ENCODE measurements around the gene XRCC1. TPM values are rescaled to one million over a fixed set of nuclear protein-coding genes. Genes with fewer than 3 reads are reported as not detected.
A peak's percentile ranks its signal among the peaks of the same experiment; 100 is the strongest.

The XRCC1 gene
- total RNA-seq, 1 experiment from 2014 or later = 40.7 TPM

DNA sequence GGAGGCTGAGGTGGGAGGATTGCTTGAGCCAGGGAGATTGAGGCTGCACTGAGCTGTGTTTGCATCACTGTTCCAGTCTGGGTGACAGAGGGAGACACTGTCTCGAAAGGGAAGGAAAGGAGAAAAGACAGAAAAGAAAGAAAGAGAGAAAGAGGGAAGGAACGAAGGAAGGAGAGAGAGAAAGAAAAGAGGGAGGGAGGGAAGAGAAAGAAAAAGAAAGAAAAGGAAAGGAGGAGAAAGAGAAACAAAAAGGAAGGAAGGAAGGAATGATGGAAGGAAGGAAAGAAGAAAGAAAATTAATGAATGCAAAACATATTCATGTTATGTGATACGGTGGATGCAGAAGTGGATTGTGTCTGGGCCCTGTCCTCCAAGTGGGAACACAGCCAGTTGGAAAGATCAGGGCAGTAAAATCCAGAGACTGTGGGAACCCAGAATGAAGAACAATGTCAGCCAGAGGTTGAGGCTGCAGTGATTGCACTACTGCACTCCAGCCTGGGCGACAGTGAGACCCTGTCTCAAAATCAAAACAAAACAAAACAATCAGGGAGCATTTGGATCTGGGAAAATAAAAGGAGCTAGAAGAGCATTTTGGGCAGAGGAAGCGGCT is 77.0 kb downstream of the XRCC1 start:
- peaks cover 6% of the 10 kb centered on the region for H3K36me3 ChIP-seq (ENCODE audit: control insufficient read depth, insufficient read depth, low read length)
- H3K27me3 ChIP-seq (replicated peaks; ENCODE audit: control insufficient read depth, insufficient read depth, low read length) = no peaks in the 10 kb centered on the region
- Mint-ChIP-seq H3K4me1 (ENCODE audit: low read depth, unreplicated experiment) (peaks cover 31% of the 10 kb centered on the region), H3K27me3 (ENCODE audit: insufficient read depth, unreplicated experiment) (no peaks in the 10 kb centered on the region), H3K4me3 (ENCODE audit: unreplicated experiment) (no peak overlapping the region), H3K9me3 (ENCODE audit: unreplicated experiment) (no peaks in the 10 kb centered on the region), H3K27ac (ENCODE audit: unreplicated experiment) (peak overlapping the region; percentile 63), H3K36me3 (ENCODE audit: insufficient read depth, unreplicated experiment) (peaks cover 56% of the 10 kb centered on the region)
- CTCF ChIA-PET = no interaction called here
- intact Hi-C loops (cut with micrococcal nuclease; ENCODE audit: unreplicated experiment) = no loop called here
- POLR2A ChIA-PET = no interaction called here
- BruUV-seq (replicated peaks) = no TSS peak
- TF ChIP-seq, protein P1, sequence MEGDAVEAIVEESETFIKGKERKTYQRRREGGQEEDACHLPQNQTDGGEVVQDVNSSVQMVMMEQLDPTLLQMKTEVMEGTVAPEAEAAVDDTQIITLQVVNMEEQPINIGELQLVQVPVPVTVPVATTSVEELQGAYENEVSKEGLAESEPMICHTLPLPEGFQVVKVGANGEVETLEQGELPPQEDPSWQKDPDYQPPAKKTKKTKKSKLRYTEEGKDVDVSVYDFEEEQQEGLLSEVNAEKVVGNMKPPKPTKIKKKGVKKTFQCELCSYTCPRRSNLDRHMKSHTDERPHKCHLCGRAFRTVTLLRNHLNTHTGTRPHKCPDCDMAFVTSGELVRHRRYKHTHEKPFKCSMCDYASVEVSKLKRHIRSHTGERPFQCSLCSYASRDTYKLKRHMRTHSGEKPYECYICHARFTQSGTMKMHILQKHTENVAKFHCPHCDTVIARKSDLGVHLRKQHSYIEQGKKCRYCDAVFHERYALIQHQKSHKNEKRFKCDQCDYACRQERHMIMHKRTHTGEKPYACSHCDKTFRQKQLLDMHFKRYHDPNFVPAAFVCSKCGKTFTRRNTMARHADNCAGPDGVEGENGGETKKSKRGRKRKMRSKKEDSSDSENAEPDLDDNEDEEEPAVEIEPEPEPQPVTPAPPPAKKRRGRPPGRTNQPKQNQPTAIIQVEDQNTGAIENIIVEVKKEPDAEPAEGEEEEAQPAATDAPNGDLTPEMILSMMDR (IDR thresholded peaks at IDR 0.05; ENCODE audit: insufficient read depth in 1 of 2, low read depth in 1 of 2, low read length in 1 of 2, severe bottlenecking in 1 of 2, unreplicated experiment in 1 of 2) = no peak
- peaks cover 23% of the 10 kb centered on the region for H3K4me1 ChIP-seq
- H3K4me3 ChIP-seq (ENCODE audit: low read depth, low read length) = no peak overlapping the region
- no peaks in the 10 kb centered on the region for H3K9me3 ChIP-seq
- no peak for DNase-seq

DNA sequence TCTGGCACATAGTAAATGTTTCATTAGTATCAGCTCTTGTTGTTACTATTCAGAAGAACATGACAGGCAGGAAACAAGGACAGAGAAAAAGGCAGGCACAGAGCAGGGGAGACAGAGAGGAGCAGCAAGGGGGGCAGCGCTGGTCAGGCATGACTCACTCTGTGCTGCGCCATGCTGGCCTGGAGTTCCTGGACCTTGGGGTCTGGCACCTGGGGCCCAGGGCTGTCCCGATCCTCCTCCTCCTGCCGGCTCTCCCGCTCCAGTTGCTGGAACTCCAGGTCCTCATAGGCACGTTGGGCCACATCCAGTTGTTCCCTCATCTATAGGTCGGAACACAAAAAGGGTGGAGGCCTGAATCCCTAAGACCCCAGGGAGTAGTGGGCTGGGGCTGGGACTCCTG is 78.4 kb downstream of the XRCC1 start:
- CTCF ChIA-PET = no interaction called here

DNA sequence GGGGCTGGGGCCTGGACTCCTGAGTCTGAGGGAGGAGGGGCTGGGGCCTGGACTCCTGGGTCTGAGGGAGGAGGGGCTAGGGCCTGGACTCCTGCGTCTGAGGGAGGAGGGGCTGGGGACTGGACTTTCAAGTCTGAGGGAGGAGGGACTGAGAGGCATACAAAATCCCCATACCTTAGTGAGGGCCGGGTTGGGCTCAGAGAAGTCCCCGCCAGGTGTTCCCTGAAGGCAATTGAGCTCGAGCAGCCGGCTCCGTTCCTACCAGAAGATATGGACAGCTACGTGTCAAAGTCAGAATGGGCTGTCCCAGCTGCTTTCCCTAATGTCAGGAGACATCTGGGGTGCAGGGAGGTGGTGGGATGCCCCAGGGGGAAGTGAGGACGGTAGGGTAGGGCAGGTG is 80.2 kb downstream of the XRCC1 start:
- Histone ChIP-seq H3K4me3 (ENCODE audit: low read depth, low read length) (no peak overlapping the region), H3K36me3 (ENCODE audit: control insufficient read depth, insufficient read depth, low read length) (peaks cover 11% of the 10 kb centered on the region), H3K27me3 (replicated peaks; ENCODE audit: control insufficient read depth, insufficient read depth, low read length) (no peaks in the 10 kb centered on the region), H3K4me1 (peaks cover 16% of the 10 kb centered on the region), H3K9me3 (no peaks in the 10 kb centered on the region)
- Mint-ChIP-seq H3K27ac (ENCODE audit: unreplicated experiment) (no peak overlapping the region), H3K4me1 (ENCODE audit: low read depth, unreplicated experiment) (peaks cover 18% of the 10 kb centered on the region), H3K4me3 (ENCODE audit: unreplicated experiment) (no peak overlapping the region), H3K27me3 (ENCODE audit: insufficient read depth, unreplicated experiment) (no peaks in the 10 kb centered on the region), H3K36me3 (ENCODE audit: insufficient read depth, unreplicated experiment) (peaks cover 43% of the 10 kb centered on the region), H3K9me3 (ENCODE audit: unreplicated experiment) (no peaks in the 10 kb centered on the region)
- BruUV-seq (replicated peaks) = no TSS peak
- TF ChIP-seq, protein P1 (IDR thresholded peaks at IDR 0.05; ENCODE audit: insufficient read depth in 1 of 2, low read depth in 1 of 2, low read length in 1 of 2, severe bottlenecking in 1 of 2, unreplicated experiment in 1 of 2) = no peak
- POLR2A ChIA-PET = no interaction called here
- intact Hi-C loops (cut with micrococcal nuclease; ENCODE audit: unreplicated experiment) = no loop called here
- CTCF ChIA-PET = interaction anchor here (1.1 kb wide), 1 partner anchor 24 kb away, joined by 3 read pairs; no protein-coding TSS in a partner anchor
- peak in 1 of 2 experiments; percentile 17 for DNase-seq

More for the DNA sequence above, 78.4 kb downstream of the XRCC1 start:
- no peaks in the 10 kb centered on the region for H3K27me3 Mint-ChIP-seq (ENCODE audit: insufficient read depth, unreplicated experiment)
- H3K4me1 ChIP-seq = peaks cover 19% of the 10 kb centered on the region
- TF ChIP-seq, protein P1 (IDR thresholded peaks at IDR 0.05; ENCODE audit: insufficient read depth in 1 of 2, low read depth in 1 of 2, low read length in 1 of 2, severe bottlenecking in 1 of 2, unreplicated experiment in 1 of 2) = no peak
- H3K4me1 Mint-ChIP-seq (ENCODE audit: low read depth, unreplicated experiment) = peaks cover 18% of the 10 kb centered on the region
- no peak overlapping the region for H3K27ac Mint-ChIP-seq (ENCODE audit: unreplicated experiment)
- H3K9me3 ChIP-seq = no peaks in the 10 kb centered on the region
- H3K36me3 ChIP-seq (ENCODE audit: control insufficient read depth, insufficient read depth, low read length) = peaks cover 6% of the 10 kb centered on the region
- no peaks in the 10 kb centered on the region for H3K9me3 Mint-ChIP-seq (ENCODE audit: unreplicated experiment)
- intact Hi-C loops (cut with micrococcal nuclease; ENCODE audit: unreplicated experiment) = no loop called here
- POLR2A ChIA-PET = no interaction called here
- peaks cover 53% of the 10 kb centered on the region for H3K36me3 Mint-ChIP-seq (ENCODE audit: insufficient read depth, unreplicated experiment)
- H3K27me3 ChIP-seq (replicated peaks; ENCODE audit: control insufficient read depth, insufficient read depth, low read length) = no peaks in the 10 kb centered on the region
- BruUV-seq (replicated peaks) = no TSS peak
- H3K4me3 Mint-ChIP-seq (ENCODE audit: unreplicated experiment) = no peak overlapping the region
- DNase-seq = no peak
- no peak overlapping the region for H3K4me3 ChIP-seq (ENCODE audit: low read depth, low read length)

Other genes with a start within 250 kb of the XRCC1 start
- gene CD177, start 221.8 kb downstream of the XRCC1 start, total RNA-seq (2022) = 0.14 TPM in 1 of 2 replicates, not detected in the other
- not detected in 2 replicates for gene TEX101, start 160.6 kb downstream of the XRCC1 start, total RNA-seq (2022)
- gene LYPD3, start 109.9 kb downstream of the XRCC1 start, total RNA-seq (2022) = 1.3 and 2.2 TPM in 2 replicates
- gene PHLDB3, start 70.8 kb downstream of the XRCC1 start, total RNA-seq (2022) = 33.1 and 35.7 TPM in 2 replicates
- gene ETHE1, start 48.3 kb downstream of the XRCC1 start, total RNA-seq (2022) = 39.6 and 42.5 TPM in 2 replicates
- 1.00 and 1.2 TPM in 2 replicates for gene ZNF575, start 42.3 kb downstream of the XRCC1 start, total RNA-seq (2022)
- 0.30 TPM in 1 of 2 replicates, not detected in the other for gene PINLYP, start 274 bp upstream of the XRCC1 start, total RNA-seq (2022)
- gene IRGQ, start 20.6 kb upstream of the XRCC1 start, total RNA-seq (2022) = 27.7 and 30.1 TPM in 2 replicates
- gene ZNF576, start 21.1 kb upstream of the XRCC1 start, total RNA-seq (2022) = 13.2 and 16.9 TPM in 2 replicates
- gene SRRM5, start 36.6 kb upstream of the XRCC1 start, total RNA-seq (2022) = 0.81 and 1.0 TPM in 2 replicates
- 38.9 and 39.5 TPM in 2 replicates for gene ZNF428, start 44.1 kb upstream of the XRCC1 start, total RNA-seq (2022)
- gene CADM4, start 64.3 kb upstream of the XRCC1 start, total RNA-seq (2022) = 10.4 and 13.2 TPM in 2 replicates
- gene PLAUR, start 94.6 kb upstream of the XRCC1 start, total RNA-seq (2022) = 2.2 and 3.1 TPM in 2 replicates
- gene IRGC, start 140.5 kb upstream of the XRCC1 start, total RNA-seq (2022) = not detected in 2 replicates
- gene SMG9, start 179.4 kb upstream of the XRCC1 start, total RNA-seq (2022) = 87.6 and 98.8 TPM in 2 replicates
- 3.0 and 4.0 TPM in 2 replicates for gene KCNN4, start 205.4 kb upstream of the XRCC1 start, total RNA-seq (2022)
- 0.93 and 0.95 TPM in 2 replicates for gene LYPD5, start 226.9 kb upstream of the XRCC1 start, total RNA-seq (2022)